CD4-positive, alpha-beta T cell (primary cell): Measurements from ENCODE around the gene PRR18. TPM values are rescaled to one million over a fixed set of nuclear protein-coding genes. Genes with fewer than 3 reads are reported as not detected.
A peak's percentile ranks its signal among the peaks of the same experiment; 100 is the strongest.

Source experiments
- ATAC-seq: fragments of 200-7000 bp; cut with Tn5 transposase; one replicate; pipeline ENCODE4 v1.10.0; 2022; ENCODE audit warnings: mild to moderate bottlenecking; ENCODE audit not compliant: poor library complexity
- CTCF ChIA-PET: fragments of 350-600 bp; sonication (Branson Sonifier 250); formaldehyde crosslinking; loops from one replicate; lab custom pipeline; 2021; ENCODE audit warnings: antibody characterized with exemption, inconsistent platforms; lab: Charles Lee
- POLR2A ChIA-PET: fragments of 350-600 bp; sonication (Branson Sonifier 250); formaldehyde crosslinking; loops from one replicate; lab custom pipeline; 2021; ENCODE audit warnings: antibody characterized with exemption, inconsistent platforms; lab: Charles Lee
- DNase-seq, 14 experiments: peaks; one replicate each; pipeline ENCODE4 v3.0.0-alpha.2; 2013 to 2020; ENCODE audit warnings: mixed read lengths in 2 of 14
- H3K27ac ChIP-seq, 2 donors: one replicate each; pipeline versions ENCODE4 v1.5.1 to v1.7.0; 2013; ENCODE audit warnings: low read length in 2 of 2, low read depth in 1 of 2, mild to moderate bottlenecking in 1 of 2
- H3K27me3 ChIP-seq, 2 experiments: 1 replicate in 1 of 2; 2 replicates in 1 of 2; pipeline versions ENCODE4 v1.6.1 to v1.7.0; 2013; ENCODE audit warnings: low read length in 2 of 2, control low read depth in 1 of 2, mild to moderate bottlenecking in 1 of 2, moderate library complexity in 1 of 2; ENCODE audit not compliant: insufficient read depth in 2 of 2, control insufficient read depth in 1 of 2
- H3K36me3 ChIP-seq: one replicate; pipeline ENCODE4 v1.6.1; 2013; ENCODE audit warnings: low read length, control low read depth; ENCODE audit not compliant: insufficient read depth
- H3K4me1 ChIP-seq: one replicate; pipeline ENCODE4 v1.6.1; 2013; ENCODE audit warnings: low read length, control low read depth; ENCODE audit not compliant: insufficient read depth
- H3K4me3 ChIP-seq: one replicate; pipeline ENCODE4 v1.5.1; 2013; ENCODE audit warnings: mild to moderate bottlenecking, low read length, moderate library complexity
- H3K9me3 ChIP-seq, 2 experiments: 1 replicate in 1 of 2; 2 replicates in 1 of 2; pipeline versions ENCODE4 v1.6.1 to v1.7.0; 2013; ENCODE audit warnings: low read length in 2 of 2, mild to moderate bottlenecking in 2 of 2, control low read depth in 1 of 2, moderate library complexity in 1 of 2; ENCODE audit not compliant: control insufficient read depth in 1 of 2, insufficient read depth in 1 of 2
- H3K27ac Mint-ChIP-seq: one replicate; pipeline ENCODE4 v1.8.0; 2020; ENCODE audit warnings: mixed read lengths
- H3K27me3 Mint-ChIP-seq: one replicate; pipeline ENCODE4 v1.8.0; 2021; ENCODE audit warnings: mixed read lengths
- H3K36me3 Mint-ChIP-seq: one replicate; pipeline ENCODE4 v1.8.0; 2021; ENCODE audit warnings: low read depth, mixed read lengths
- H3K4me1 Mint-ChIP-seq: one replicate; pipeline ENCODE4 v1.8.0; 2021; ENCODE audit warnings: low read depth, mixed read lengths
- H3K4me3 Mint-ChIP-seq: one replicate; pipeline ENCODE4 v1.8.0; 2020; ENCODE audit warnings: mild to moderate bottlenecking, mixed read lengths
- H3K9me3 Mint-ChIP-seq: one replicate; pipeline ENCODE4 v1.8.0; 2020; ENCODE audit warnings: mixed read lengths
- CTCF ChIP-seq: fragments of 200-600 bp; IDR thresholded peaks from one replicate; pipeline ENCODE4 v1.8.0; 2022; ENCODE audit warnings: antibody characterized with exemption, mild to moderate bottlenecking
- intact Hi-C, 2 experiments: fragments of 100-400 bp; cut with DNase I in 1 of 2; cut with micrococcal nuclease in 1 of 2; formaldehyde crosslinking; loops; one replicate each; pipeline versions ENCODE4 v1.15.1 to v1.9.0; 2023 to 2025; cut with DNase I, micrococcal nuclease
- polyA plus RNA-seq, 2 donors: library from polyadenylated mRNA; unstranded; fragments of 120-200 nt; gene quantifications; one replicate each; pipeline ENCODE4 v1.2.1, GENCODE V29; 2013
- total RNA-seq, 174 experiments: library from RNA in 2 of 174; stranded (reverse) in 2 of 174; gene quantifications; one replicate each; pipeline ENCODE4 v1.2.3 and lab custom pipeline; 2021 to 2026

PRR18 gene
- total RNA-seq (not detected), total RNA-seq (lab: John Stamatoyannopoulos, UW) (0 to 0.39 (median 0) reads per million in 172 experiments)
- 0.10 TPM for polyA plus RNA-seq (2013, experiment 1 of 2)
- 0.07 TPM for polyA plus RNA-seq (2013, experiment 2 of 2)

GRCh38 chr6:166308033-166308768, at the start of gene PRR18:
Gene PRR18, minus strand, starts transcription at chr6:166308392. Its CDS starts 250 bp downstream, at chr6:166308142.
- Mint-ChIP-seq H3K27ac (no peak within 1 kb of the TSS), H3K9me3 (no peaks in the 10 kb centered on the region), H3K27me3 (peaks cover 59% of the 10 kb centered on the region), H3K4me3 (peak within 1 kb of the TSS; percentile 15), H3K4me1 (peaks cover 8% of the 10 kb centered on the region), H3K36me3 (no peaks in the 10 kb centered on the region)
- intact Hi-C loops: no loop called here
- Histone ChIP-seq H3K4me3 (no peak within 1 kb of the TSS), H3K9me3 (peaks cover 0 to 14% of the 10 kb centered on the region in 2 experiments), H3K27me3 (peaks cover 29 to 59% of the 10 kb centered on the region in 2 experiments), H3K27ac (no peak within 1 kb of the TSS), H3K4me1 (peaks cover 12% of the 10 kb centered on the region), H3K36me3 (no peaks in the 10 kb centered on the region)
- ChIA-PET CTCF (no interaction called here), POLR2A (interaction anchor here (0.6 kb wide), 2 partner anchors 12 to 111 kb away, joined by 3 read pairs; no protein-coding TSS in a partner anchor)
- DNase-seq (peak in 1 of 14 experiments; percentile 12), ATAC-seq (peak; percentile 34)
- TF ChIP-seq CTCF: no peak

- Mint-ChIP-seq H3K27me3 (peaks cover 21% of the 10 kb centered on the region), H3K27ac (no peak overlapping the region), H3K36me3 (no peaks in the 10 kb centered on the region), H3K9me3 (peaks cover 10% of the 10 kb centered on the region), H3K4me1 (no peaks in the 10 kb centered on the region), H3K4me3 (no peak overlapping the region)
- H3K27ac ChIP-seq: no peak overlapping the region
- no peak for TF ChIP-seq CTCF
- H3K27me3 ChIP-seq: peaks cover 0 to 3% of the 10 kb centered on the region in 2 experiments
- H3K36me3 ChIP-seq: no peaks in the 10 kb centered on the region
- H3K9me3 ChIP-seq: no peaks in the 10 kb centered on the region
- ChIA-PET POLR2A (no interaction called here), CTCF (no interaction called here)
- H3K4me1 ChIP-seq: no peaks in the 10 kb centered on the region
- no peak for DNase-seq
- H3K4me3 ChIP-seq: no peak overlapping the region
- intact Hi-C loops: no loop called here
- ATAC-seq: no peak
Measured at GRCh38 chr6:166355552-166355951, 47.4 kb upstream of the PRR18 start.

- no peak overlapping the region for H3K27ac ChIP-seq
- no peaks in the 10 kb centered on the region for H3K36me3 ChIP-seq
- TF ChIP-seq CTCF: no peak
- ChIA-PET POLR2A (no interaction called here), CTCF (no interaction called here)
- H3K4me1 Mint-ChIP-seq: no peaks in the 10 kb centered on the region
- no peaks in the 10 kb centered on the region for H3K36me3 Mint-ChIP-seq
- no peak overlapping the region for H3K27ac Mint-ChIP-seq
- no peak overlapping the region for H3K4me3 ChIP-seq
- no peaks in the 10 kb centered on the region for H3K9me3 ChIP-seq
- H3K27me3 ChIP-seq: peaks cover 0 to 3% of the 10 kb centered on the region in 2 experiments
- peaks cover 14% of the 10 kb centered on the region for H3K9me3 Mint-ChIP-seq
- H3K4me1 ChIP-seq: no peaks in the 10 kb centered on the region
- no peak overlapping the region for H3K4me3 Mint-ChIP-seq
- no peak for DNase-seq
- intact Hi-C loops: no loop called here
- H3K27me3 Mint-ChIP-seq: peaks cover 21% of the 10 kb centered on the region
- ATAC-seq: no peak
Measured at GRCh38 chr6:166354965-166355364, 46.8 kb upstream of the PRR18 start.
